ENCODE results near the gene PSME1.

Gene PSME1

GRCh38 chr14:24130380-24130716, 5.6 kb upstream of the PSME1 start, which contains the start of gene FITM1:
FITM1 (plus strand) TSS chr14:24130659; CDS start chr14:24131564, 905 bp downstream.
- DNase-seq (ENCODE audit: low spot score) = peak; percentile 84

- DNase-seq (ENCODE audit: low spot score) = no peak
Observed at GRCh38 chr14:24130717-24131548, 5.1 kb upstream of the PSME1 start.

- no peak for DNase-seq (ENCODE audit: low spot score)
Observed at GRCh38 chr14:24131549-24131966, 4.4 kb upstream of the PSME1 start.

GRCh38 chr14:24132061-24132685, 3.8 kb upstream of the PSME1 start:
- peak; percentile 66 for DNase-seq (ENCODE audit: low spot score)

GRCh38 chr14:24132976-24133375, 3.0 kb upstream of the PSME1 start:
- DNase-seq (ENCODE audit: low spot score) = no peak

- DNase-seq (ENCODE audit: low spot score) = no peak
Observed at GRCh38 chr14:24133735-24134134, 2.3 kb upstream of the PSME1 start.

- DNase-seq (ENCODE audit: low spot score) = no peak
Observed at GRCh38 chr14:24135584-24135833, 485 bp upstream of the PSME1 start.

- DNase-seq (ENCODE audit: low spot score) = no peak
Observed at GRCh38 chr14:24136684-24137528, 912 bp downstream of the PSME1 start.

- no peak for DNase-seq (ENCODE audit: low spot score)
Observed at GRCh38 chr14:24137529-24138395, 1.8 kb downstream of the PSME1 start.

GRCh38 chr14:24138396-24139271, 2.6 kb downstream of the PSME1 start:
- no peak for DNase-seq (ENCODE audit: low spot score)

GRCh38 chr14:24139272-24139934, 3.4 kb downstream of the PSME1 start:
- DNase-seq (ENCODE audit: low spot score) = peak; percentile 38

GRCh38 chr14:24141097-24141880, 5.3 kb downstream of the PSME1 start, which contains the start of gene EMC9:
EMC9 (minus strand) TSS chr14:24141591; CDS start chr14:24141304, 287 bp downstream.
- DNase-seq (ENCODE audit: low spot score) = peak; percentile 100

- DNase-seq (ENCODE audit: low spot score) = peak; percentile 36
Observed at GRCh38 chr14:24143511-24143910, 7.5 kb downstream of the PSME1 start.

- no peak for DNase-seq (ENCODE audit: low spot score)
Observed at GRCh38 chr14:24144451-24144850, 8.5 kb downstream of the PSME1 start.

- DNase-seq (ENCODE audit: low spot score) = no peak
Observed at GRCh38 chr14:24145219-24145618, 9.2 kb downstream of the PSME1 start.

GRCh38 chr14:24145690-24146452, 9.9 kb downstream of the PSME1 start:
- peak; percentile 46 for DNase-seq (ENCODE audit: low spot score)

GRCh38 chr14:24146453-24146977, 10.5 kb downstream of the PSME1 start, which contains the start of gene PSME2:
PSME2 (minus strand) TSS chr14:24146610; CDS start chr14:24146581, 29 bp downstream.
- peak; percentile 99 for DNase-seq (ENCODE audit: low spot score)
